ENCODE data around the gene TMEM231. TPM values are rescaled to one million over a fixed set of nuclear protein-coding genes. Genes with fewer than 3 reads are reported as not detected.
A peak's percentile ranks its signal among the peaks of the same experiment; 100 is the strongest.

The TMEM231 gene
- total and polyA plus RNA-seq, 2 of the 8 experiments (the other 6 are each of a cell fraction or from before 2014, with no cell fraction given), result 8.3 to 26.7 TPM

DNA sequence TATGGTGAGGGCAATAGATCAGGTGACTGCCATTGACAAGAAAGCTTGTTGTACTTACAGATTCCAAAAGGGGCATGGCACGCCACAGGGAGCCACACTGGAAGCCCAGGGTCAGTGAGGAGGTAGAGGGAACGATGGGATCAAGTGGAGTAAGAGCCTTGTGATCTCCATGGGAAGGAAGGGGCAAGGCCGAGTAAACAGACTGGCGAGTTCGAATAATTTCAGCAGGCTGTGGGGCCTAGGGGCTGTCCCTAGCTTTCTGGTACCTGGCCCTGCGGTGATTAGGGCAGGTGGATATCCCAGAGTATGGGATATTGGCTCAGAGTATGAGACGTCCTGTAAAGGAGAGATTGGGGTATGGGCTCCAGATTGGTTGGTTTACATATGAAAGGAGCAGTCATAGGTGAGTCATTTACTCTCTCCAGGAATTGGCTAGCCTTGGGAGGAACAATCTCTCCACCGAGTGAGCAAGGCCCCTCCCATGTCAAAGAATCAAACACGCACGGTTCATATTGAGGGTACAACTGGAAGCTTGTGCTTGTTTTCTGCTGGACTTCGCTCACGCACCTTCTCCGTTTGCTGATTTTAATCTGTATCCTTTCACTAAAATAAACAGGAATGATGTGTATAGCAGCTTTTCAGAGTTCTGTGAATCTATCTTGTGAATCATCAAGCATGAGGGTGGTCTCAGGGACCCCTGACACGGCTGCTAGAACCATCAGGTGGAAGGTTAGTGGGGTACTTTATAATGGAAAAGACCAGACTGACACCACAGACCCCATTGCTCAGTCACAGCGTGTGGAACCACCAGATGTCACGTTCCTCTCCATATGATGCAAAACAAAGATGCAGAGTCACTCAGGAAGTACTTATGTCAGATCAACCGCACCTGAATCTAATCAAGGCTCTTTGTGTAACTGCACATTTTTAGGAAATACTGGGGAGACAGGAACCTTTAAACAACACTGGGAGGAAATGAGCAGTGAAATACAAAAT is 38.1 kb upstream of the TMEM231 start:
- ChIA-PET CTCF (ENCODE audit: partially characterized antibody) (interaction anchor here (0.7 to 1.4 kb wide), 4 partner anchors 38 to 124 kb away, joined by 3 to 5 read pairs (median 4); partner anchors contain the start of gene TMEM231), POLR2A (ENCODE audit: partially characterized antibody) (interaction anchor here (0.9 to 1.6 kb wide), 10 partner anchors 8 to 99 kb away, joined by 3 to 6 read pairs (median 4); partner anchors contain the start of genes ADAT1, CHST6, KARS1 and TERF2IP)
- no peak overlapping the region for H3K4ac ChIP-seq (replicated peaks; ENCODE audit: insufficient read length, low read depth, low read length)
- DNase-seq (ENCODE audit: low read depth in 1 of 2, low spot score in 2 of 2) (peak; percentile 25 to 62), FAIRE-seq (peak; percentile 69)
- H2BK20ac ChIP-seq (ENCODE audit: low read length), result peak overlapping the region; percentile 1; the same call in 1 of the 2 replicates
- H3K23me2 ChIP-seq (ENCODE audit: low read depth, low read length), result no peaks in the 10 kb centered on the region
- H3K9me3 ChIP-seq (ENCODE audit: insufficient read depth in 2 of 2, low read depth in 1 of 2, low read length in 1 of 2), result peaks cover 0 to 2% of the 10 kb centered on the region in 2 experiments; a peak in 1 of 4 replicates
- H3K14ac ChIP-seq (ENCODE audit: insufficient read length), result no peak overlapping the region
- H2AFZ ChIP-seq (ENCODE audit: low read length), result no peak overlapping the region
- H3K9ac ChIP-seq (replicated peaks in 1 of 4; ENCODE audit: extremely low read depth in 1 of 4, low read depth in 3 of 4, low read length in 3 of 4), result no peak overlapping the region
- H4K8ac ChIP-seq (ENCODE audit: extremely low read depth, insufficient read depth, low read length), result peak overlapping the region; percentile 8; the same call in 1 of the 2 replicates
- peaks cover 5 to 18% (median 16%) of the 10 kb centered on the region in 4 experiments; a peak in 6 of 7 replicates for H3K4me1 ChIP-seq (replicated peaks in 1 of 4; ENCODE audit: control insufficient read depth in 3 of 4, insufficient read depth in 4 of 4, low read length in 3 of 4)
- H3K23ac ChIP-seq (ENCODE audit: insufficient read length), result no peak overlapping the region
- 40% methylated on average over 17 of the region's 17 CpGs; no CpG with 5 or more reads in 1 of the 2 experiments for WGBS, 2 experiments (ENCODE audit: extremely low coverage in 1 of 2, insufficient coverage in 1 of 2, insufficient read length in 1 of 2, insufficient replicate concordance in 2 of 2, low coverage in 1 of 2, low lambda C conversion rate in 2 of 2, missing lambda C conversion rate in 1 of 2)
- H3K18ac ChIP-seq (ENCODE audit: extremely low read depth, low read length), result peak overlapping the region; percentile 52; the same call in 1 of the 2 replicates
- H4K91ac ChIP-seq (replicated peaks; ENCODE audit: insufficient read length, low read length), result no peak overlapping the region
- peak overlapping the region in 2 of 4 experiments; percentile 7 to 37; a peak in 2 of 8 replicates for H3K4me3 ChIP-seq (ENCODE audit: extremely low read depth in 1 of 4, insufficient read depth in 2 of 4, low read depth in 3 of 4, low read length in 4 of 4)
- H3K4me2 ChIP-seq (ENCODE audit: insufficient read depth in 1 of 2, low read depth in 2 of 2, low read length in 2 of 2), result peak overlapping the region; percentile 59 to 65
- H3K56ac ChIP-seq (replicated peaks; ENCODE audit: insufficient read length, low read depth, low read length), result no peak overlapping the region
- no peak overlapping the region for H2BK120ac ChIP-seq (replicated peaks; ENCODE audit: low read depth, low read length)
- peaks cover 0 to 12% (median 5%) of the 10 kb centered on the region in 4 experiments; a peak in 3 of 8 replicates for H3K36me3 ChIP-seq (ENCODE audit: control insufficient read depth in 2 of 4, insufficient read depth in 4 of 4, low read length in 3 of 4)
- H2BK12ac ChIP-seq (ENCODE audit: low read depth, low read length), result peak overlapping the region; percentile 5
- H2AK5ac ChIP-seq (ENCODE audit: low read depth, low read length), result no peak overlapping the region
- peak overlapping the region; percentile 28; the same call in 1 of the 2 replicates for H3K27ac ChIP-seq (ENCODE audit: low read depth, low read length)
- no peaks in the 10 kb centered on the region for H3K79me1 ChIP-seq (ENCODE audit: low read depth, low read length)
- no peaks in the 10 kb centered on the region for H3K27me3 ChIP-seq (replicated peaks in 1 of 4; ENCODE audit: control insufficient read depth in 3 of 4, extremely low read depth in 1 of 4, insufficient read depth in 3 of 4, low read length in 3 of 4)
- no peak overlapping the region for H2BK15ac ChIP-seq (ENCODE audit: low read length)
- H3K79me2 ChIP-seq (ENCODE audit: control insufficient read depth in 1 of 2, insufficient read depth in 2 of 2, low read length in 2 of 2), result no peaks in the 10 kb centered on the region
- peak overlapping the region; percentile 5 for H4K5ac ChIP-seq (ENCODE audit: insufficient read length, low read depth, low read length)
- no peaks in the 10 kb centered on the region for H4K20me1 ChIP-seq (replicated peaks in 1 of 2; ENCODE audit: control insufficient read depth in 1 of 2, insufficient read depth in 2 of 2, low read length in 2 of 2)
- H2BK5ac ChIP-seq (ENCODE audit: low read depth, low read length), result peak overlapping the region; percentile 77; the same call in 1 of the 2 replicates
- TF ChIP-seq, protein P1, sequence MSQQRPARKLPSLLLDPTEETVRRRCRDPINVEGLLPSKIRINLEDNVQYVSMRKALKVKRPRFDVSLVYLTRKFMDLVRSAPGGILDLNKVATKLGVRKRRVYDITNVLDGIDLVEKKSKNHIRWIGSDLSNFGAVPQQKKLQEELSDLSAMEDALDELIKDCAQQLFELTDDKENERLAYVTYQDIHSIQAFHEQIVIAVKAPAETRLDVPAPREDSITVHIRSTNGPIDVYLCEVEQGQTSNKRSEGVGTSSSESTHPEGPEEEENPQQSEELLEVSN (IDR thresholded peaks at IDR 0.05), result no peak
- TF ChIP-seq SUZ12 (IDR thresholded peaks at IDR 0.05; ENCODE audit: low read length), result no peak
- TF ChIP-seq RXRA (IDR thresholded peaks at IDR 0.05; ENCODE audit: insufficient read depth, low read depth, low read length), result no peak
- no peak for TF ChIP-seq NRF1 (IDR thresholded peaks at IDR 0.05; ENCODE audit: low read depth, low read length)
- TF ChIP-seq RFX5 (IDR thresholded peaks at IDR 0.05; ENCODE audit: borderline replicate concordance, low read depth, low read length), result no peak
- TF ChIP-seq RAD21 (IDR thresholded peaks at IDR 0.05 in 1 of 2, conservative IDR thresholded peaks at IDR 0.05 in 1 of 2; ENCODE audit: low read depth in 2 of 2, low read length in 2 of 2), result no peak
- no peak for TF ChIP-seq EP300 (IDR thresholded peaks at IDR 0.05; ENCODE audit: borderline replicate concordance in 1 of 2, low read depth in 2 of 2, low read length in 2 of 2)
- TF ChIP-seq KDM5A (IDR thresholded peaks at IDR 0.05; ENCODE audit: low read length), result no peak
